ENCODE data around the gene PXMP4. TPM values are rescaled to one million over a fixed set of nuclear protein-coding genes. Genes with fewer than 3 reads are reported as not detected.
A peak's percentile ranks its signal among the peaks of the same experiment; 100 is the strongest.

Gene PXMP4
- total RNA-seq, 2 experiments from 2014 or later: 13.9 to 15.8 TPM

- POLR2A ChIA-PET: interaction anchor here (1.3 to 16.8 kb wide), 4 partner anchors 7 to 46 kb away, joined by 3 to 312 read pairs (median 14); partner anchors contain the start of genes ACTL10, C20orf144 and PXMP4
- no peaks in the 10 kb centered on the region for H3K27me3 Mint-ChIP-seq
- H3K9me3 Mint-ChIP-seq: no peaks in the 10 kb centered on the region
- DNase-seq: peak; percentile 73
- CTCF ChIA-PET: interaction anchor here (1.1 to 1.2 kb wide), 2 partner anchors 10 kb away, joined by 3 read pairs; no protein-coding TSS in a partner anchor
- H3K36me3 Mint-ChIP-seq (ENCODE audit: low read depth): peaks cover 36% of the 10 kb centered on the region
- peaks cover 62% of the 10 kb centered on the region for H3K4me1 Mint-ChIP-seq
- H3K4me3 Mint-ChIP-seq: peak within 1 kb of the TSS; percentile 83
- H3K27ac Mint-ChIP-seq: peak within 1 kb of the TSS; percentile 37
These were observed 45.6 kb downstream of the PXMP4 start, which contains the start of gene NECAB3 for GRCh38 chr20:33674294-33675135. Gene NECAB3 (minus strand): TSS chr20:33674428. CDS start chr20:33674352, 76 bp downstream.

DNA sequence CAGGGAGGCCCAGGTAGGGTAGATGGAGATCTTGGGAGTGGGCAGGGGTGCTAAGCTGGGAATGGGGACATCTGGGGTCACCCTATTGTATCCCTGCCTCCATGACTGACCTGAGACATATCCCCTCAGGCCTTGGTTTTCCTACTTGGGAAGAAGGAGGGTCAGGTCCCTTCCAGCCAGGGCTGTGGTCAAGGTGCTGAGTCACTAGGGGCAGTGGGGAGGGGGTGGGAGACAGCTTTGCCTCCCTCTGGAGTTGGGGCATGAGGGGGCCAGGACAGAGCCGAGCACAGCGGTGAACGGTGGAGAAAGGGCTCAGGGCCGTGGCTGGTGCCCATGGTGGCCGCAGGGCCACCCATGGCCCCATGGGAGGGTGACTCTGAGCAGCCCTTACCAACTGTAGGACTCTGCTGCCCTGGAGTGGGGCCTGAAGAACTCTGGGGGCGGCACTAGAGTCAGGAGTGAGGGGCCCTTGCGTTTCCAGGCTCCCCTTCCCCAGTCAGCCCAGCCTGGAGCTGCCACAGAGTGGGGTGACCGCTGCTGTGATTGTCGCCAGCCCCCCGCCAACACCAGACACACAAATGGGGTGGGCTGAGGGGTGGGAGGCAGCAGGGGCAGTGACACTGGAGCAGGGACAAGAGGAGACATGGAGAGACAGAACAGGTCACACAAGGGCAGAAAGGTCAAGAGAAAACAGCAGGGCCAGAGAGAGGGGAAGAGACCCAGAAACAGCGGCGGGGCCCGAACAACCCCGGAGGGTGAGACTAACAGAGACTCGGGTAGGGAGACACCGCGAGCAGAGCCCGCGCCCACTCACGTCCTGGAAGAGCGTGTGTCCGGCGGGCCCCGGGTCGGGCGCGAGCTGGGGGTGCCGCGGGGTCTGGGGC is 46.5 kb downstream of the PXMP4 start:
- POLR2A ChIA-PET: interaction anchor here (1.2 to 16.8 kb wide), 3 partner anchors 8 to 47 kb away, joined by 3 to 312 read pairs (median 5); partner anchors contain the start of gene PXMP4
- Mint-ChIP-seq H3K4me3 (peak overlapping the region; percentile 83), H3K36me3 (ENCODE audit: low read depth) (peaks cover 34% of the 10 kb centered on the region), H3K4me1 (peaks cover 55% of the 10 kb centered on the region), H3K27ac (peak overlapping the region; percentile 37), H3K9me3 (no peaks in the 10 kb centered on the region), H3K27me3 (no peaks in the 10 kb centered on the region)
- no peak for DNase-seq
- CTCF ChIA-PET: interaction anchor here (1.1 kb wide), 1 partner anchor 11 kb away, joined by 3 read pairs; no protein-coding TSS in a partner anchor

- ChIA-PET POLR2A (interaction anchor here (1.2 to 16.8 kb wide), 2 partner anchors 8 to 16 kb away, joined by 5 to 312 read pairs; no protein-coding TSS in a partner anchor), CTCF (no interaction called here)
- H3K27me3 Mint-ChIP-seq: no peaks in the 10 kb centered on the region
- H3K4me1 Mint-ChIP-seq: peaks cover 55% of the 10 kb centered on the region
- DNase-seq: no peak
- peak overlapping the region; percentile 83 for H3K4me3 Mint-ChIP-seq
- peak overlapping the region; percentile 70 for H3K27ac Mint-ChIP-seq
- peaks cover 33% of the 10 kb centered on the region for H3K36me3 Mint-ChIP-seq (ENCODE audit: low read depth)
- no peaks in the 10 kb centered on the region for H3K9me3 Mint-ChIP-seq
These were observed 47.0 kb downstream of the PXMP4 start for GRCh38 chr20:33673114-33673409.

DNA sequence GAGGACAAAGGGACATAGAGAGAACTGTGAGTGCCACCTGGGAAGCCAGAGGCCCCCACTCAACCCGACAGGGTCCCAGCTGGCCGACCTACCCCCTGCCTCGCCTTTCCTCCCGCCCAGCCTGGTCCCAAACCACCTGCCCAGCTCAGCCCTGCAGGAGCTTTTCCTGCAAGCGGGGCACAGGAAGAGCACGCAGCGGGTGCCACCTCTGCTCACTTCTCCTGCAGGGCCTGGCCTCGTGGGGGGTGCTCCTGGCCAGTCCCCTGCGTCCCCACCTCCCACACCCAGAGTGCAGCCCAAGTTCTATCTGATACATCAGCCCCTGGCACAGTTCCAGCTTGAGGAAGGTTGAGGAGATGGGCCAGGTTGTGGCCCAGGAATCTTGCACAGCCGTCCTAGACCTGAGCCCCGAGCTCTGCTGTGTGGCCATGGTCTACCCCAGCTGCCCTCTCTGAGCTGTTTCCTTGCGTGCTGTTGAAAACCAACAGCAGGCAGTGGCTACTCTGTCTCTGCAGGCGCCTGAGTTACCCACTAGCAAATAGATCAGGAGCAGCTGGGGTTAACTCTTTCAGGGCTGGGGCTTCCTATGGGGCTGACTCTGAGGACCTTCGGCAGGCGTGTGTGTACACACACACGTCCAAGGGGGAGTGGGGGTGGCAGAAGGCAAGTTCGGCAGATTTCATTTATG is 47.5 kb downstream of the PXMP4 start:
- no peaks in the 10 kb centered on the region for H3K27me3 Mint-ChIP-seq
- ChIA-PET CTCF (interaction anchor here (0.6 kb wide), 2 partner anchors 206 to 595 kb away, joined by 4 to 5 read pairs; no protein-coding TSS in a partner anchor), POLR2A (interaction anchor here (1.2 to 16.8 kb wide), 2 partner anchors 9 to 17 kb away, joined by 5 to 312 read pairs; no protein-coding TSS in a partner anchor)
- H3K27ac Mint-ChIP-seq: peak overlapping the region; percentile 70
- H3K9me3 Mint-ChIP-seq: no peaks in the 10 kb centered on the region
- peak overlapping the region; percentile 83 for H3K4me3 Mint-ChIP-seq
- H3K4me1 Mint-ChIP-seq: peaks cover 54% of the 10 kb centered on the region
- no peak for DNase-seq
- H3K36me3 Mint-ChIP-seq (ENCODE audit: low read depth): peaks cover 31% of the 10 kb centered on the region

DNA sequence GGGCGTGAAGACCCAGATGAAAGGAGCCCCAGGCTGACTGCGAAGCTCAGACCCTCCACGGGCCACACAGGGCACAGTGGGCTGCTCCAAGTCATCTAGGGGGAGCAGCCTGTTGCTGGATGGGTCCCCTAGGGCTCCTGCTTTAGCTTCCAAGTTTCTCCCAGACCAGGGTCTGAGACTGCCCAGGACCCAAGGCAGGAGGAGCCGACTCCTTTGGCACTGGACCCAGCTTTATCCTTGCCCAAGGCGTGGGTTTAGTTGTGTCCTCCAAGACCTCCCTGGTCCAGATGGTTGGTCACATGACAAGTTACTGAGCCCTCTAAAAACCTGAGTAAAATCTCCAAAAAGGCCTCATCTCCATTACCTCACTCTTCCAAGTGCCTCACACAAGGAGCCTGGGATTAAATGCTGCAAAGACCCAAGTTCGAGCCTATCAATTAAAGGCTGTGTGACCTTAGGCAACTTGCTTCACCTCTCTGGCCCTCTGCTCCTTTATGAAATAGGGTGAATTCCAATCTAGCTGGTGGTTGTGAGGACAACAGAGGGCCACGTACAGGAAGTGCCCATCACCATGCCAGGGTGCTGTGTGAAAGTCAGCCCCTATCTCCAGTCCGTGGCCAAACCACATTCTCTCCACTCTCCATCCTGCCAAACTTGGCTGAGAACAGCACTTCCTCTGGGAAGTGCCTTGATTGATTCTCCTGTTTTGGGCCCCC is 48.4 kb downstream of the PXMP4 start:
- DNase-seq: no peak
- Mint-ChIP-seq H3K27me3 (no peaks in the 10 kb centered on the region), H3K36me3 (ENCODE audit: low read depth) (peaks cover 25% of the 10 kb centered on the region), H3K4me3 (no peak overlapping the region), H3K4me1 (peaks cover 52% of the 10 kb centered on the region), H3K9me3 (no peaks in the 10 kb centered on the region), H3K27ac (no peak overlapping the region)
- POLR2A ChIA-PET: interaction anchor here (0.9 to 16.8 kb wide), 3 partner anchors 10 to 48 kb away, joined by 3 to 312 read pairs (median 5); partner anchors contain the start of gene PXMP4
- CTCF ChIA-PET: no interaction called here

GRCh38 chr20:33670715-33671499 is 49.2 kb downstream of the PXMP4 start:
- no peak for DNase-seq
- H3K27ac Mint-ChIP-seq: peak overlapping the region; percentile 24
- H3K9me3 Mint-ChIP-seq: no peaks in the 10 kb centered on the region
- ChIA-PET POLR2A (interaction anchor here (0.9 to 16.8 kb wide), 2 partner anchors 11 to 49 kb away, joined by 3 to 312 read pairs; partner anchors contain the start of gene PXMP4), CTCF (interaction anchor here (4.9 kb wide), 1 partner anchor 9 kb away, joined by 63 read pairs; no protein-coding TSS in a partner anchor)
- H3K36me3 Mint-ChIP-seq (ENCODE audit: low read depth): peaks cover 18% of the 10 kb centered on the region
- peaks cover 56% of the 10 kb centered on the region for H3K4me1 Mint-ChIP-seq
- H3K4me3 Mint-ChIP-seq: no peak overlapping the region
- H3K27me3 Mint-ChIP-seq: no peaks in the 10 kb centered on the region

DNA sequence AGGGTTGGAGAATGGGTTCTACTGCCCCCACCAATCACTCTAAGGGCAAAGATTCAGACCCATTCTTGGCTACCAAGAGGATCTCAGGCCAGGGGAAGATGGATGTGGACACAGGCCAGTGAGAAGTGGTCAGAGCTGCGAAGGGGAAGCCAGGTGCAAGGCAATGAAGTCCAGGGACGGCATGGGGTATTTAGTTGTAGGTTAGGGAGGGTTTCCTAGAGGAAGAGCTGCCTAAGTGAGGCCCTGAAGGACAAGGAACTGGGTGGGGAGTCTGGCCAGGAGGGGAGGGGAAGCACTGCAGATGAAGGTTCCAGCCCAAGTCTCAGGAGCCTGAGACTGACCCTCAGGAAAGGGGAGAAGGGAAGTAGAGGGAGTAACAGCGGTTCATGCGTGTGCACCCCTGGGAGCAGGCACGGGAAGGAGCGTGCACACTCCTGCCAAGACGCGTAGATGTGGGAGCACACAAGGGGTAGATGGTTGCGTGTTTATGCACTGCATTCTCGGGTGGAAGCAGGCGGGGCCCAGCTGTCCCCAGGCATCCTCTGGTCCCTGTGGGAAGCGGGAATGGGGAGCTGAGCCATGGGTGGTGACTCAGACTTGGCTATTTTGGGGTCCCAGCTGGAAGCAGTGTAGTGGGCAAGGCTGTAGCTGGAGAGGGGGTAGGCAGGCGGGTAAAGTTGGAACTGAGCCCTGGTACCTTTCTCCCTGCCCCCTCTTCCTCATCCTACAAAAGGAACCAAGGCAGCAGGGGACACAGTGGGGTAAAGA is 50.1 kb downstream of the PXMP4 start:
- ChIA-PET CTCF (interaction anchor here (0.7 to 4.9 kb wide), 4 partner anchors 10 to 212 kb away, joined by 3 to 63 read pairs (median 16); no protein-coding TSS in a partner anchor), POLR2A (interaction anchor here (16.8 kb wide), 1 partner anchor 11 kb away, joined by 312 read pairs; no protein-coding TSS in a partner anchor)
- no peaks in the 10 kb centered on the region for H3K27me3 Mint-ChIP-seq
- no peak overlapping the region for H3K4me3 Mint-ChIP-seq
- H3K9me3 Mint-ChIP-seq: no peaks in the 10 kb centered on the region
- no peak for DNase-seq
- H3K27ac Mint-ChIP-seq: no peak overlapping the region
- H3K36me3 Mint-ChIP-seq (ENCODE audit: low read depth): peaks cover 15% of the 10 kb centered on the region
- peaks cover 58% of the 10 kb centered on the region for H3K4me1 Mint-ChIP-seq

GRCh38 chr20:33669224-33669623 is 50.9 kb downstream of the PXMP4 start:
- CTCF ChIA-PET: interaction anchor here (0.8 to 4.9 kb wide), 9 partner anchors 11 to 246 kb away, joined by 3 to 63 read pairs (median 9); partner anchors contain the start of genes CBFA2T2 and PXMP4
- DNase-seq: no peak
- Mint-ChIP-seq H3K4me3 (no peak overlapping the region), H3K36me3 (ENCODE audit: low read depth) (peaks cover 15% of the 10 kb centered on the region), H3K27me3 (no peaks in the 10 kb centered on the region), H3K27ac (no peak overlapping the region), H3K9me3 (no peaks in the 10 kb centered on the region), H3K4me1 (peaks cover 61% of the 10 kb centered on the region)
- POLR2A ChIA-PET: interaction anchor here (1.1 to 16.8 kb wide), 4 partner anchors 12 to 63 kb away, joined by 3 to 312 read pairs (median 19); partner anchors contain the start of genes PXMP4 and ZNF341

- H3K27ac Mint-ChIP-seq: peak overlapping the region; percentile 6
- CTCF ChIA-PET: interaction anchor here (0.7 to 4.9 kb wide), 23 partner anchors 11 to 303 kb away, joined by 3 to 63 read pairs (median 5); partner anchors contain the start of genes CBFA2T2, CDK5RAP1, PXMP4 and SNTA1
These were observed 51.5 kb downstream of the PXMP4 start for GRCh38 chr20:33668466-33669155.

More at GRCh38 chr20:33668466-33669155, 51.5 kb downstream of the PXMP4 start:
- Mint-ChIP-seq H3K9me3 (no peaks in the 10 kb centered on the region), H3K4me3 (peak overlapping the region; percentile 91), H3K27me3 (no peaks in the 10 kb centered on the region), H3K36me3 (ENCODE audit: low read depth) (peaks cover 15% of the 10 kb centered on the region), H3K4me1 (peaks cover 63% of the 10 kb centered on the region)
- POLR2A ChIA-PET: interaction anchor here (0.7 to 16.8 kb wide), 11 partner anchors 13 to 444 kb away, joined by 3 to 312 read pairs (median 5); partner anchors contain the start of genes CBFA2T2, EIF2S2, PXMP4 and RALY
- DNase-seq: no peak

Measured in activated CD4-positive, alpha-beta memory T cell treated with anti-CD3 and anti-CD28 coated beads, Interleukin-2, amount 10 ng/mL, durations not matched to agents 7 days and 5 days (primary cell).